ENCODE measurements around the gene DPP7. TPM values are rescaled to one million over a fixed set of nuclear protein-coding genes. Genes with fewer than 3 reads are reported as not detected.

Gene DPP7
- total and polyA plus RNA-seq, 2 donors (not counting 1 experiment from before 2014, with no cell fraction given): 324 to 506 TPM

DNA sequence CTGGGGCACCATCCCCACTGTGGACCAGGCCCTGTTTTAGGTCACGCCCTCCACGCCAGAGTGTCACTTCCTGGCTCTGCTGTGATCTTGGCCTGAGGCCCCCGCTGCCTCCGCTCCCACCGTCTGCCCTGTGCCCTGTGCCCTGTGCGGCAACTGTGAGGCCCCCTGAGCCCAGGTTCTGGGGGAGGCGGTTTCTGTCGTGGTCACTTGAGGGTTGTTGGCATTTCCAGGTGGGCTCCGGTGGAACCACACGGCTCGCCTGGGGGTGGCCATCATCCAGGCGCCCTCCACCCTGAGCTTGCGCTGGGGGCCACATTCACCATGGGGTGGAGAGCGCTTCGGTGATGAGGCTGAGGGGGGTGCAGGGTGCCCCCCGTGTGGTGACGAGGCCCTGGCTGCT, 6.6 kb downstream of the DPP7 start:
- peaks cover 0 to 2% of the 10 kb centered on the region in 2 donors for H3K4me1 ChIP-seq (ENCODE audit: control insufficient read depth in 2 of 2, insufficient read depth in 2 of 2, low read length in 2 of 2)
- H3K27me3 ChIP-seq (replicated peaks in 1 of 4; ENCODE audit: control extremely low read depth in 1 of 4, control insufficient read depth in 3 of 4, insufficient read depth in 4 of 4, low read length in 3 of 4): no peaks in the 10 kb centered on the region
- TF ChIP-seq, protein P1, sequence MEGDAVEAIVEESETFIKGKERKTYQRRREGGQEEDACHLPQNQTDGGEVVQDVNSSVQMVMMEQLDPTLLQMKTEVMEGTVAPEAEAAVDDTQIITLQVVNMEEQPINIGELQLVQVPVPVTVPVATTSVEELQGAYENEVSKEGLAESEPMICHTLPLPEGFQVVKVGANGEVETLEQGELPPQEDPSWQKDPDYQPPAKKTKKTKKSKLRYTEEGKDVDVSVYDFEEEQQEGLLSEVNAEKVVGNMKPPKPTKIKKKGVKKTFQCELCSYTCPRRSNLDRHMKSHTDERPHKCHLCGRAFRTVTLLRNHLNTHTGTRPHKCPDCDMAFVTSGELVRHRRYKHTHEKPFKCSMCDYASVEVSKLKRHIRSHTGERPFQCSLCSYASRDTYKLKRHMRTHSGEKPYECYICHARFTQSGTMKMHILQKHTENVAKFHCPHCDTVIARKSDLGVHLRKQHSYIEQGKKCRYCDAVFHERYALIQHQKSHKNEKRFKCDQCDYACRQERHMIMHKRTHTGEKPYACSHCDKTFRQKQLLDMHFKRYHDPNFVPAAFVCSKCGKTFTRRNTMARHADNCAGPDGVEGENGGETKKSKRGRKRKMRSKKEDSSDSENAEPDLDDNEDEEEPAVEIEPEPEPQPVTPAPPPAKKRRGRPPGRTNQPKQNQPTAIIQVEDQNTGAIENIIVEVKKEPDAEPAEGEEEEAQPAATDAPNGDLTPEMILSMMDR (IDR thresholded peaks at IDR 0.05): no peak
- TF ChIP-seq EZH2 (IDR thresholded peaks at IDR 0.05; ENCODE audit: borderline replicate concordance, insufficient read depth, low read depth, low read length, poor library complexity, severe bottlenecking): no peak
- no peak overlapping the region for H3K4me3 ChIP-seq (ENCODE audit: control extremely low read depth in 1 of 5, extremely low read depth in 1 of 5, insufficient read depth in 1 of 5, low read depth in 2 of 5, low read length in 4 of 5)
- Mint-ChIP-seq H3K27ac (no peak overlapping the region), H3K4me1 (peaks cover 4% of the 10 kb centered on the region), H3K27me3 (no peaks in the 10 kb centered on the region), H3K9me3 (ENCODE audit: insufficient read depth) (no peaks in the 10 kb centered on the region), H3K4me3 (no peak overlapping the region)
- H3K4me2 ChIP-seq (replicated peaks; ENCODE audit: low read depth, low read length, poor library complexity, severe bottlenecking): no peak overlapping the region
- DNase-seq (no peak), ATAC-seq (ENCODE audit: low read depth) (no peak)
- no peaks in the 10 kb centered on the region for H3K9me3 ChIP-seq (ENCODE audit: control extremely low read depth in 1 of 3, control insufficient read depth in 2 of 3, insufficient read depth in 1 of 3, low read length in 2 of 3)
- peaks cover 0 to 87% of the 10 kb centered on the region in 2 experiments for H3K36me3 ChIP-seq (replicated peaks in 1 of 2; ENCODE audit: control extremely low read depth in 1 of 2, control insufficient read depth in 1 of 2, extremely low read depth in 1 of 2, insufficient read depth in 2 of 2, low read length in 1 of 2)
- intact Hi-C loops (cut with micrococcal nuclease): no loop called here
- WGBS (ENCODE audit: insufficient coverage): 97% methylated on average over 14 of the region's 17 CpGs
- H4K20me1 ChIP-seq (ENCODE audit: control insufficient read depth, insufficient read depth, low read length, poor library complexity, severe bottlenecking): peaks cover 11% of the 10 kb centered on the region
- ChIA-PET CTCF (no interaction called here), POLR2A (interaction anchor here (1.0 kb wide), 1 partner anchor 22 kb away, joined by 3 read pairs; no protein-coding TSS in a partner anchor)
- H3K27ac ChIP-seq (ENCODE audit: low read length in 2 of 2): no peak overlapping the region
- no peak overlapping the region for H2AFZ ChIP-seq (ENCODE audit: insufficient read depth, low read depth, low read length, poor library complexity, severe bottlenecking)
- peaks cover 15% of the 10 kb centered on the region for H3K79me2 ChIP-seq (ENCODE audit: control insufficient read depth, insufficient read depth, low read length)
- no peak overlapping the region for H3K9ac ChIP-seq (ENCODE audit: low read length)

DNA sequence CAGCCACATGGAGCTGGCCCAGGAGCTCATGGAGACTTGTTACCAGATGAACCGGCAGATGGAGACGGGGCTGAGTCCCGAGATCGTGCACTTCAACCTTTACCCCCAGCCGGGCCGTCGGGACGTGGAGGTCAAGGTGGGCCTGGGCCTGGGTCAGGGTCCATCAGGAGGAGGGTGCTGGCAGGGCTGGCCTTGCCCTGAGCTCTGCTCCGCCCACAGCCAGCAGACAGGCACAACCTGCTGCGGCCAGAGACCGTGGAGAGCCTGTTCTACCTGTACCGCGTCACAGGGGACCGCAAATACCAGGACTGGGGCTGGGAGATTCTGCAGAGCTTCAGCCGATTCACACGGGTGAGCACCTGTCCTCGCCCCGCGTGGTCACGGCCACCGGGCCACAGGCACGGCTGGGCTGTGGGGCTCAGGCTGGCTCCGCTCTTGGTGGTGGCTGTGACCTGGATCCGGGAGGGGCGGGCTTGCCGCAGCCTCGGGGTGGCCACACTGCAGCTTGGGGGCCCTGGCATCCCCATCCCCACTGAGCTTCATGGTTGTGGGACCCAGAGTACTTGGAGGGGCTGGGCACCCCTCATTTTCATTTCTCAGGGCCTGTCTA, 7.1 kb downstream of the DPP7 start:
- no peak for TF ChIP-seq EZH2 (IDR thresholded peaks at IDR 0.05; ENCODE audit: borderline replicate concordance, insufficient read depth, low read depth, low read length, poor library complexity, severe bottlenecking)
- TF ChIP-seq, protein P1 (IDR thresholded peaks at IDR 0.05): no peak
- WGBS (ENCODE audit: insufficient coverage): 96% methylated on average over 27 of the region's 27 CpGs
- POLR2A ChIA-PET: no interaction called here
- Histone ChIP-seq H3K4me2 (replicated peaks; ENCODE audit: low read depth, low read length, poor library complexity, severe bottlenecking) (no peak overlapping the region), H3K9ac (ENCODE audit: low read length) (no peak overlapping the region), H3K4me1 (ENCODE audit: control insufficient read depth in 2 of 2, insufficient read depth in 2 of 2, low read length in 2 of 2) (no peaks in the 10 kb centered on the region), H3K79me2 (ENCODE audit: control insufficient read depth, insufficient read depth, low read length) (peaks cover 11% of the 10 kb centered on the region), H3K27me3 (replicated peaks in 1 of 4; ENCODE audit: control extremely low read depth in 1 of 4, control insufficient read depth in 3 of 4, insufficient read depth in 4 of 4, low read length in 3 of 4) (no peaks in the 10 kb centered on the region), H3K27ac (ENCODE audit: low read length in 2 of 2) (no peak overlapping the region), H3K36me3 (replicated peaks in 1 of 2; ENCODE audit: control extremely low read depth in 1 of 2, control insufficient read depth in 1 of 2, extremely low read depth in 1 of 2, insufficient read depth in 2 of 2, low read length in 1 of 2) (peaks cover 0 to 83% of the 10 kb centered on the region in 2 experiments), H3K9me3 (ENCODE audit: control extremely low read depth in 1 of 3, control insufficient read depth in 2 of 3, insufficient read depth in 1 of 3, low read length in 2 of 3) (no peaks in the 10 kb centered on the region), H3K4me3 (ENCODE audit: control extremely low read depth in 1 of 5, extremely low read depth in 1 of 5, insufficient read depth in 1 of 5, low read depth in 2 of 5, low read length in 4 of 5) (no peak overlapping the region), H4K20me1 (ENCODE audit: control insufficient read depth, insufficient read depth, low read length, poor library complexity, severe bottlenecking) (peaks cover 8% of the 10 kb centered on the region), H2AFZ (ENCODE audit: insufficient read depth, low read depth, low read length, poor library complexity, severe bottlenecking) (no peak overlapping the region)
- H3K4me3 Mint-ChIP-seq: no peak overlapping the region
- intact Hi-C loops (cut with micrococcal nuclease): no loop called here
- H3K27ac Mint-ChIP-seq: no peak overlapping the region
- no peaks in the 10 kb centered on the region for H3K9me3 Mint-ChIP-seq (ENCODE audit: insufficient read depth)
- CTCF ChIA-PET: interaction anchor here (0.7 kb wide), 1 partner anchor 11 kb away, joined by 3 read pairs; no protein-coding TSS in a partner anchor
- ATAC-seq (ENCODE audit: low read depth) (no peak), DNase-seq (no peak)
- no peaks in the 10 kb centered on the region for H3K27me3 Mint-ChIP-seq
- peaks cover 2% of the 10 kb centered on the region for H3K4me1 Mint-ChIP-seq
